HepG2 (cell line): ENCODE results near the gene HEATR1. TPM values are rescaled to one million over a fixed set of nuclear protein-coding genes. Genes with fewer than 3 reads are reported as not detected.

Source experiments
- ATAC-seq: fragments of 200-7000 bp; cut with Tn5 transposase; 3 replicates; pipeline ENCODE4 v1.9.1; 2020; ENCODE audit warnings: mild to moderate bottlenecking, moderate library complexity
- BruUV-seq: library from RNA; stranded (reverse); fragments of 400-500 nt; replicated peaks from 2 replicates; lab custom pipeline; 2021; lab: Mats Ljungman, UMichigan
- CTCF ChIA-PET: fragments of 300-600 bp; formaldehyde crosslinking; extraction: SDS; loops from one replicate; lab custom pipeline; 2021; ENCODE audit warnings: low total read pairs, inconsistent platforms, low intra/inter-chr PET ratio; lab: Yijun Ruan, JAX
- POLR2A ChIA-PET: fragments of 350-600 bp; sonication (Branson Sonifier 250); formaldehyde crosslinking; loops from one replicate; lab custom pipeline; 2020; ENCODE audit warnings: antibody characterized with exemption, inconsistent platforms; lab: Yijun Ruan, JAX
- DNase-seq: peaks from one replicate; pipeline ENCODE4 v3.0.0-alpha.2; 2015; ENCODE audit warnings: low spot score
- FAIRE-seq: peaks from 3 replicates; lab custom pipeline; 2011; peaks lifted over from hg19 to GRCh38; lab: Jason Lieb, UNC
- H2AFZ ChIP-seq: one replicate; pipeline ENCODE4 v1.6.1; 2011; ENCODE audit warnings: low read length, inconsistent platforms
- H3K27ac ChIP-seq: fragments of 300-600 bp; 3 replicates; pipeline ENCODE4 v1.8.0; 2011; ENCODE audit warnings: mixed run types, mild to moderate bottlenecking, mixed read lengths, low read length, inconsistent platforms; ENCODE audit not compliant: insufficient read depth; ENCODE audit errors: extremely low read length
- H3K27me3 ChIP-seq, 2 experiments: fragments of 200-600 bp in 1 of 2; 2 replicates in 1 of 2; 3 replicates in 1 of 2; pipeline versions ENCODE4 v1.6.0 to v1.8.0; 2011; ENCODE audit warnings: low read length in 2 of 2, mild to moderate bottlenecking in 2 of 2, moderate library complexity in 2 of 2, inconsistent platforms in 1 of 2; ENCODE audit not compliant: insufficient read depth in 2 of 2, control insufficient read depth in 1 of 2
- H3K36me3 ChIP-seq, 2 experiments: fragments of 200-600 bp in 1 of 2; replicated peaks in 1 of 2; 2 replicates in 1 of 2; 3 replicates in 1 of 2; pipeline versions ENCODE4 v1.5.1 to v1.8.0; 2011; ENCODE audit warnings: low read length in 2 of 2, inconsistent platforms in 1 of 2; ENCODE audit not compliant: insufficient read depth in 2 of 2, control insufficient read depth in 1 of 2
- H3K4me1 ChIP-seq: 2 replicates; pipeline ENCODE4 v1.5.1; 2012; ENCODE audit warnings: low read length, inconsistent platforms; ENCODE audit not compliant: insufficient read depth
- H3K4me2 ChIP-seq: 2 replicates; pipeline ENCODE4 v1.6.0; 2011; ENCODE audit warnings: low read depth, low read length, inconsistent platforms
- H3K4me3 ChIP-seq, 3 experiments: fragments of 200-600 bp in 1 of 3; sonication (generic), shearing (Covaris generic) in 1 of 3; replicated peaks in 1 of 3; 2 replicates each; pipeline ENCODE4 v1.5.1; 2011 to 2016; ENCODE audit warnings: low read length in 3 of 3, inconsistent platforms in 2 of 3, low read depth in 2 of 3, mild to moderate bottlenecking in 2 of 3, control low read depth in 1 of 3, mixed read lengths in 1 of 3; ENCODE audit not compliant: insufficient read depth in 1 of 3
- H3K79me2 ChIP-seq: one replicate; pipeline ENCODE4 v1.6.1; 2011; ENCODE audit warnings: low read length, inconsistent platforms; ENCODE audit not compliant: insufficient read depth
- H3K9ac ChIP-seq: 2 replicates; pipeline ENCODE4 v1.6.0; 2011; ENCODE audit warnings: mild to moderate bottlenecking, low read depth, low read length, inconsistent platforms; ENCODE audit not compliant: insufficient read depth
- H3K9me3 ChIP-seq: 2 replicates; pipeline ENCODE4 v1.5.1; 2012; ENCODE audit warnings: mild to moderate bottlenecking, low read length
- H4K20me1 ChIP-seq: 2 replicates; pipeline ENCODE4 v1.6.0; 2011; ENCODE audit warnings: inconsistent platforms, mild to moderate bottlenecking, low read length, moderate library complexity; ENCODE audit not compliant: insufficient read depth
- BRCA1 ChIP-seq: sonication (generic); formaldehyde crosslinking; IDR thresholded peaks from 2 replicates; pipeline ENCODE4 v1.4.0; 2020; ENCODE audit warnings: missing genetic modification reagents
- PAWR ChIP-seq: sonication (generic); formaldehyde crosslinking; IDR thresholded peaks from 2 replicates; pipeline ENCODE4 v1.4.0; 2020; ENCODE audit warnings: missing genetic modification reagents, mild to moderate bottlenecking, borderline replicate concordance
- RARG ChIP-seq: sonication (generic); formaldehyde crosslinking; IDR thresholded peaks from 2 replicates; pipeline ENCODE4 v1.4.0; 2020; ENCODE audit warnings: low read depth, mild to moderate bottlenecking, missing genetic modification reagents
- TBX3 ChIP-seq: fragments of 450-650 bp; IDR thresholded peaks from 2 replicates; pipeline ENCODE4 v1.6.1; 2017; ENCODE audit warnings: antibody characterized with exemption, mild to moderate bottlenecking, inconsistent platforms, borderline replicate concordance
- ZNF292 ChIP-seq: sonication (generic); formaldehyde crosslinking; IDR thresholded peaks from 2 replicates; pipeline ENCODE4 v1.8.1; 2022; ENCODE audit warnings: mild to moderate bottlenecking, low read depth, missing genetic modification reagents, borderline replicate concordance
- ZNF367 ChIP-seq: sonication (generic); formaldehyde crosslinking; IDR thresholded peaks from 2 replicates; pipeline ENCODE4 v1.4.0; 2020; ENCODE audit warnings: missing genetic modification reagents, borderline replicate concordance
- WGBS: methylation state at CpG from one replicate; pipeline ENCODE4 v1.1.6; 2017; ENCODE audit warnings: low lambda C conversion rate; 5-methylcytosine and 5-hydroxymethylcytosine counted together
- in situ Hi-C: cut with HindIII; loops from 2 replicates; pipeline ENCODE4 v1.10.0; 2017; ENCODE audit warnings: low pct_unique_long_range_greater_than_20kb; ENCODE audit not compliant: extremely low pct_ligation_motif_present
- intact Hi-C: fragments of 100-400 bp; cut with micrococcal nuclease; formaldehyde crosslinking; loops from one replicate; pipeline ENCODE4 v1.10.0; 2022; ENCODE audit not compliant: unreplicated experiment
- polyA plus RNA-seq, 8 experiments: library from polyadenylated mRNA; depleted of rRNA in 3 of 8; stranded (reverse) in 7 of 8; unstranded in 1 of 8; fragments of >200 nt; fragmentation: Illumina TruSeq in 4 of 8; extraction: Trizol in 4 of 8; gene quantifications; 2 replicates each; pipeline versions ENCODE4 v1.2.1 to v1.2.3, GENCODE V29; 2011 to 2016; ENCODE audit warnings: low read depth in 4 of 8, missing spikeins in 1 of 8, mixed read lengths in 1 of 8; ENCODE audit not compliant: insufficient read depth in 1 of 8
- total RNA-seq, 5 experiments: library from RNA; depleted of rRNA; stranded (reverse); fragments of >200 nt; fragmentation: Illumina TruSeq; extraction: Trizol; gene quantifications; 2 replicates each; pipeline ENCODE4 v1.2.3, GENCODE V29; 2016; ENCODE audit warnings: low read depth in 1 of 5
- TF ChIP-seq, protein P1 (sequence below): sonication (generic); formaldehyde crosslinking; IDR thresholded peaks from 2 replicates; pipeline ENCODE4 v1.8.1; 2023; ENCODE audit warnings: missing genetic modification reagents, mild to moderate bottlenecking, borderline replicate concordance

The HEATR1 gene
- total and polyA plus RNA-seq, 2 of the 13 experiments (the other 11 are each of a cell fraction or from before 2014, with no cell fraction given): 10.2 to 45.8 TPM

DNA sequence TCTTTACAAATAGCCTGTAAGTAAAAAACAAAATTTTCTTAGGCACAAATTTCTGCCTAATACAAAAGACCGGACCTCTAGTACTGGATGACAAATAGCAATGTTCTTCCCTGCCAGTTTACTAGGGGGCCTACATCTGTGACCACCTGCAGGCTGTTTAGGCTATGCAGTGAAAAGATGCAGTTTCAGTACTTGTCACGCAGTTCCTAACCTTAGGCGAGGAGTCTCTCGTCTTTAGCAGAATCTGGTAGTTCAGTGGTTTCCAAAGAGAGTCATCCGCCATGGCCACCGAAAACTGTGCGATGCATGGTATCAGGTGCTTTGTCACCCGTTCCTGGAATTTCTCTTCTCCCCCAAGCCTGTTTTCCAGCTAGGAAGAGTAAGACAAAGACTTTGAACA is 50.9 kb downstream of the HEATR1 start:
- TF ChIP-seq PAWR (CRISPR knock-in tag): no peak
- TF ChIP-seq, protein P1, sequence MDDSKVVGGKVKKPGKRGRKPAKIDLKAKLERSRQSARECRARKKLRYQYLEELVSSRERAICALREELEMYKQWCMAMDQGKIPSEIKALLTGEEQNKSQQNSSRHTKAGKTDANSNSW (CRISPR knock-in tag): no peak
- Histone ChIP-seq H3K27ac (no peak overlapping the region), H2AFZ (no peak overlapping the region), H3K9me3 (no peaks in the 10 kb centered on the region), H3K4me1 (no peaks in the 10 kb centered on the region), H3K36me3 (peaks cover 29 to 90% of the 10 kb centered on the region in 2 experiments), H3K9ac (no peak overlapping the region), H3K4me3 (no peak overlapping the region), H3K4me2 (no peak overlapping the region), H3K27me3 (no peaks in the 10 kb centered on the region), H3K79me2 (no peaks in the 10 kb centered on the region), H4K20me1 (no peaks in the 10 kb centered on the region)
- intact Hi-C loops: no loop called here
- no peak for FAIRE-seq
- 71% methylated on average over 8 of the region's 8 CpGs for WGBS
- ATAC-seq: peak; percentile 33; the same call in 2 of the 3 replicates
- ChIA-PET POLR2A (no interaction called here), CTCF (no interaction called here)
- DNase-seq: no peak
- in situ Hi-C loops: no loop called here
- BruUV-seq: no TSS peak

DNA sequence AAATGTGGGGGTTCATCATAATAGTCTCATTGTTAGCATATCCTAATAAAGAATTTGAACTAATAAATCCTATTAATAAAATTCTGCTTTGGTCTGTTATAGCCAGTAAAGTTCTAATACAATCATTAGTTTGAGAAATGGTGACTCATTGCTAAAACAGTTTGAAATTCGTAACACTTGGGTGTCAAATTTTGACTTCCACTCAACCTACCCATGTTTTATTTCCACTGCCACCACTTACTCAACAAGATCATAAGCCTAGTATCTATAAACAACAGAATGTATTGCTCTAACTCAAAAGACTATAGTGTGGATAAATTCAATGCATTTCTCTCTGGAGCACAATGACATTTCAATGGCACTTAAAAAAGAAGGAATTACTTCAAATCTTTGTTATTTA is 51.4 kb downstream of the HEATR1 start:
- no peak overlapping the region for H3K4me3 ChIP-seq
- H3K36me3 ChIP-seq: peaks cover 28 to 90% of the 10 kb centered on the region in 2 experiments
- FAIRE-seq (no peak), DNase-seq (no peak), ATAC-seq (no peak)
- no peaks in the 10 kb centered on the region for H3K4me1 ChIP-seq
- H3K4me2 ChIP-seq: no peak overlapping the region
- TF ChIP-seq ZNF292: no peak
- TF ChIP-seq ZNF367: no peak
- no peak for TF ChIP-seq BRCA1 (CRISPR knock-in tag)
- no peak for TF ChIP-seq TBX3
- TF ChIP-seq RARG: no peak
- H2AFZ ChIP-seq: no peak overlapping the region
- WGBS: 59% methylated on average over 1 of the region's 1 CpG
- no peaks in the 10 kb centered on the region for H3K27me3 ChIP-seq
- no peaks in the 10 kb centered on the region for H4K20me1 ChIP-seq
- intact Hi-C loops (no loop called here), in situ Hi-C loops (no loop called here)
- no peaks in the 10 kb centered on the region for H3K79me2 ChIP-seq
- ChIA-PET CTCF (no interaction called here), POLR2A (no interaction called here)
- H3K9me3 ChIP-seq: no peaks in the 10 kb centered on the region
- H3K9ac ChIP-seq: no peak overlapping the region
- no TSS peak for BruUV-seq
- no peak overlapping the region for H3K27ac ChIP-seq
